ENCODE data around the gene PALLD. TPM values are rescaled to one million over a fixed set of nuclear protein-coding genes. Genes with fewer than 3 reads are reported as not detected.

Gene PALLD
- total RNA-seq, 1 experiment from 2014 or later: 6.5 TPM

DNA sequence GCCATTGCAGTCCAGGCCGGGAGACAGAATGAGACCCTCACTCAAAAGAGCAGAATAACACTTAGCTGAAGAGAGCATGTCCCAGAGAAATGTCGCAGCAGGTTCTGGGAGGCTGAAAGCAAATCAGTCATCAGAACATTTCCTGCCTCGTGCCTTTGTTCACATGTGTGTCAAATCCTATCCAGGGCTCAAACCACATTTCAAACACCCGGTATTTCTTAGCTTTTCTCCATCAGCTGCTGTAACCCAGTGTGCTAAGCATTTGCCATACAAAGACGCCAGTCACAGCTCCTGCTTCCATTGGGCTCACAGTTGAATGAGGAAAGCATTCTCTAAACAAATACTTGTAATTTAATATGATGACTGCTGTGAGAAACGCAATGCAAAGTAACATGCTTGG, 6.0 kb downstream of the PALLD start:
- Histone ChIP-seq H3K9me3 (ENCODE audit: control insufficient read depth, insufficient read depth, low read depth, low read length) (no peaks in the 10 kb centered on the region), H3K36me3 (ENCODE audit: control insufficient read depth, insufficient read depth, low read length) (no peaks in the 10 kb centered on the region), H3K27ac (ENCODE audit: low read length) (no peak overlapping the region), H3K27me3 (ENCODE audit: control insufficient read depth, insufficient read depth, low read length) (no peaks in the 10 kb centered on the region), H3K4me3 (ENCODE audit: low read depth in 2 of 2, low read length in 2 of 2) (no peak overlapping the region), H3K4me1 (ENCODE audit: control insufficient read depth, insufficient read depth, low read length) (no peaks in the 10 kb centered on the region)
- intact Hi-C loops (cut with micrococcal nuclease; ENCODE audit: unreplicated experiment): no loop called here
- POLR2A ChIA-PET: no interaction called here
- no TSS peak for BruUV-seq (replicated peaks)
- CTCF ChIA-PET: no interaction called here
- TF ChIP-seq POLR2AphosphoS5 (IDR thresholded peaks at IDR 0.05; ENCODE audit: low read depth, low read length): no peak
- TF ChIP-seq TCF7L2 (IDR thresholded peaks at IDR 0.05; ENCODE audit: low read depth, low read length): no peak
- TF ChIP-seq, protein P1, sequence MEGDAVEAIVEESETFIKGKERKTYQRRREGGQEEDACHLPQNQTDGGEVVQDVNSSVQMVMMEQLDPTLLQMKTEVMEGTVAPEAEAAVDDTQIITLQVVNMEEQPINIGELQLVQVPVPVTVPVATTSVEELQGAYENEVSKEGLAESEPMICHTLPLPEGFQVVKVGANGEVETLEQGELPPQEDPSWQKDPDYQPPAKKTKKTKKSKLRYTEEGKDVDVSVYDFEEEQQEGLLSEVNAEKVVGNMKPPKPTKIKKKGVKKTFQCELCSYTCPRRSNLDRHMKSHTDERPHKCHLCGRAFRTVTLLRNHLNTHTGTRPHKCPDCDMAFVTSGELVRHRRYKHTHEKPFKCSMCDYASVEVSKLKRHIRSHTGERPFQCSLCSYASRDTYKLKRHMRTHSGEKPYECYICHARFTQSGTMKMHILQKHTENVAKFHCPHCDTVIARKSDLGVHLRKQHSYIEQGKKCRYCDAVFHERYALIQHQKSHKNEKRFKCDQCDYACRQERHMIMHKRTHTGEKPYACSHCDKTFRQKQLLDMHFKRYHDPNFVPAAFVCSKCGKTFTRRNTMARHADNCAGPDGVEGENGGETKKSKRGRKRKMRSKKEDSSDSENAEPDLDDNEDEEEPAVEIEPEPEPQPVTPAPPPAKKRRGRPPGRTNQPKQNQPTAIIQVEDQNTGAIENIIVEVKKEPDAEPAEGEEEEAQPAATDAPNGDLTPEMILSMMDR (IDR thresholded peaks at IDR 0.05): no peak
- TF ChIP-seq SIN3A (IDR thresholded peaks at IDR 0.05; ENCODE audit: borderline replicate concordance, insufficient read depth, low read depth, low read length): no peak
- TF ChIP-seq, protein P2, sequence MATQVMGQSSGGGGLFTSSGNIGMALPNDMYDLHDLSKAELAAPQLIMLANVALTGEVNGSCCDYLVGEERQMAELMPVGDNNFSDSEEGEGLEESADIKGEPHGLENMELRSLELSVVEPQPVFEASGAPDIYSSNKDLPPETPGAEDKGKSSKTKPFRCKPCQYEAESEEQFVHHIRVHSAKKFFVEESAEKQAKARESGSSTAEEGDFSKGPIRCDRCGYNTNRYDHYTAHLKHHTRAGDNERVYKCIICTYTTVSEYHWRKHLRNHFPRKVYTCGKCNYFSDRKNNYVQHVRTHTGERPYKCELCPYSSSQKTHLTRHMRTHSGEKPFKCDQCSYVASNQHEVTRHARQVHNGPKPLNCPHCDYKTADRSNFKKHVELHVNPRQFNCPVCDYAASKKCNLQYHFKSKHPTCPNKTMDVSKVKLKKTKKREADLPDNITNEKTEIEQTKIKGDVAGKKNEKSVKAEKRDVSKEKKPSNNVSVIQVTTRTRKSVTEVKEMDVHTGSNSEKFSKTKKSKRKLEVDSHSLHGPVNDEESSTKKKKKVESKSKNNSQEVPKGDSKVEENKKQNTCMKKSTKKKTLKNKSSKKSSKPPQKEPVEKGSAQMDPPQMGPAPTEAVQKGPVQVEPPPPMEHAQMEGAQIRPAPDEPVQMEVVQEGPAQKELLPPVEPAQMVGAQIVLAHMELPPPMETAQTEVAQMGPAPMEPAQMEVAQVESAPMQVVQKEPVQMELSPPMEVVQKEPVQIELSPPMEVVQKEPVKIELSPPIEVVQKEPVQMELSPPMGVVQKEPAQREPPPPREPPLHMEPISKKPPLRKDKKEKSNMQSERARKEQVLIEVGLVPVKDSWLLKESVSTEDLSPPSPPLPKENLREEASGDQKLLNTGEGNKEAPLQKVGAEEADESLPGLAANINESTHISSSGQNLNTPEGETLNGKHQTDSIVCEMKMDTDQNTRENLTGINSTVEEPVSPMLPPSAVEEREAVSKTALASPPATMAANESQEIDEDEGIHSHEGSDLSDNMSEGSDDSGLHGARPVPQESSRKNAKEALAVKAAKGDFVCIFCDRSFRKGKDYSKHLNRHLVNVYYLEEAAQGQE (IDR thresholded peaks at IDR 0.05; ENCODE audit: insufficient read depth in 1 of 2, low read depth in 2 of 2, low read length in 1 of 2): no peak
- in situ Hi-C loops (cut with HindIII; ENCODE audit: low pct_unique_long_range_greater_than_20kb, low sequenced_read_pairs): no loop called here
- DNase-seq (ENCODE audit: low read depth, low spot score) (no peak), ATAC-seq (no peak)

DNA sequence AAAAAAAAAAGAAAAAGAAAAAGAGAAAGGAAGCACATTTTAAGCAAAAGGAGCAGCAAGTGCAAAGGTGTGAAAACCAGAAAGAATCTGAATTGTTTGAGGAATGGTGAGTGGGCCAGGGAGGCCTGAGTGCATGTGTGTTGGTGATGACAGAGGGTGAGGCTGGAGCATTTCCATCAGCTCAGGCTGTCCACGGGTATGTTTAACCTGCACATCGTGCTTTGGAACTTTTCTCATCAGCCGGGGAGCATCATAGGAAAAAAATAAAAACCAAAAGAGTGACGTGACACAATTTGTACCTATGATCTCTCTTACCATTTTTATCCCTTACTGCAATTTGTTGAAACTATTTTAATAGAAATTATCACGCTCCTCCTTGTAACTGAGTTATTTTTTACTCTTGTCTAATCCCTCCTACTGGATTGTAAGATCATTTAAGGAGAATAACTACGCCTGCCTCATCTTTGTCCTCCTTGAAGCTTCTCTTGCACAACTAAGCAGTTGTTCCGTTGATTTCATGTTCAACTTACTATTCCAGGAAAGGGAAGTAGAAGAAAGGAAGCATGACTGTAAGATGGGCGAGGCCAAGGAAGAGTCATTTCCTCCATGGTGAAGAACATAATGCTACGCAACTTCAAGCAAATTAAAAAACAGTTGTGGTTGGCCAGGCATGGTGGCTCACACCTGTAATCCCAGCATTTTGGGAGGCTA, 7.0 kb downstream of the PALLD start:
- ChIA-PET POLR2A (no interaction called here), CTCF (no interaction called here)
- in situ Hi-C loops (cut with HindIII; ENCODE audit: low pct_unique_long_range_greater_than_20kb, low sequenced_read_pairs) (no loop called here), intact Hi-C loops (cut with micrococcal nuclease; ENCODE audit: unreplicated experiment) (no loop called here)
- H3K9me3 ChIP-seq (ENCODE audit: control insufficient read depth, insufficient read depth, low read depth, low read length): no peaks in the 10 kb centered on the region
- H3K27me3 ChIP-seq (ENCODE audit: control insufficient read depth, insufficient read depth, low read length): no peaks in the 10 kb centered on the region
- H3K4me3 ChIP-seq (ENCODE audit: low read depth in 2 of 2, low read length in 2 of 2): no peak overlapping the region
- H3K4me1 ChIP-seq (ENCODE audit: control insufficient read depth, insufficient read depth, low read length): no peaks in the 10 kb centered on the region
- TF ChIP-seq, protein P1 (IDR thresholded peaks at IDR 0.05): no peak
- TF ChIP-seq, protein P2 (IDR thresholded peaks at IDR 0.05; ENCODE audit: insufficient read depth in 1 of 2, low read depth in 2 of 2, low read length in 1 of 2): no peak
- TF ChIP-seq SIN3A (IDR thresholded peaks at IDR 0.05; ENCODE audit: borderline replicate concordance, insufficient read depth, low read depth, low read length) (no peak), POLR2AphosphoS5 (IDR thresholded peaks at IDR 0.05; ENCODE audit: low read depth, low read length) (no peak), TCF7L2 (IDR thresholded peaks at IDR 0.05; ENCODE audit: low read depth, low read length) (no peak)
- DNase-seq (ENCODE audit: low read depth, low spot score) (no peak), ATAC-seq (no peak)
- no TSS peak for BruUV-seq (replicated peaks)
- H3K27ac ChIP-seq (ENCODE audit: low read length): no peak overlapping the region
- no peaks in the 10 kb centered on the region for H3K36me3 ChIP-seq (ENCODE audit: control insufficient read depth, insufficient read depth, low read length)

Measured in Panc1 (cell line).